HUES6 (cell line): ENCODE data around the gene RAB3C.

Experiments used
- H3K27ac ChIP-seq: 2 replicates; pipeline ENCODE4 v1.7.0; 2013; ENCODE audit warnings: low read depth, mild to moderate bottlenecking, low read length, inconsistent platforms
- H3K27me3 ChIP-seq: 2 replicates; pipeline ENCODE4 v1.6.1; 2013; ENCODE audit warnings: low read length; ENCODE audit not compliant: control insufficient read depth, insufficient read depth
- H3K36me3 ChIP-seq: 2 replicates; pipeline ENCODE4 v1.6.1; 2013; ENCODE audit warnings: low read length; ENCODE audit not compliant: control insufficient read depth, insufficient read depth
- H3K4me1 ChIP-seq: 2 replicates; pipeline ENCODE4 v1.6.1; 2013; ENCODE audit warnings: low read length; ENCODE audit not compliant: control insufficient read depth, insufficient read depth
- H3K4me3 ChIP-seq: 2 replicates; pipeline ENCODE4 v1.5.1; 2013; ENCODE audit warnings: low read depth, low read length
- H3K9ac ChIP-seq: one replicate; pipeline ENCODE4 v1.6.1; 2013; ENCODE audit warnings: mild to moderate bottlenecking, low read length
- H3K9me3 ChIP-seq: 2 replicates; pipeline ENCODE4 v1.6.1; 2013; ENCODE audit warnings: low read depth, low read length; ENCODE audit not compliant: control insufficient read depth, insufficient read depth

RAB3C gene

GRCh38 chr5:58606064-58606463 is 23.2 kb downstream of the RAB3C start:
- Histone ChIP-seq H3K27me3 (no peaks in the 10 kb centered on the region), H3K9ac (no peak overlapping the region), H3K36me3 (no peaks in the 10 kb centered on the region)

GRCh38 chr5:58615972-58616371 is 33.1 kb downstream of the RAB3C start:
- Histone ChIP-seq H3K9me3 (no peaks in the 10 kb centered on the region), H3K27ac (no peak overlapping the region), H3K9ac (no peak overlapping the region), H3K4me3 (no peak overlapping the region), H3K4me1 (no peaks in the 10 kb centered on the region), H3K36me3 (no peaks in the 10 kb centered on the region), H3K27me3 (no peaks in the 10 kb centered on the region)

More at GRCh38 chr5:58606064-58606463, 23.2 kb downstream of the RAB3C start:
- no peaks in the 10 kb centered on the region for H3K4me1 ChIP-seq
- no peaks in the 10 kb centered on the region for H3K9me3 ChIP-seq
- no peak overlapping the region for H3K4me3 ChIP-seq
- H3K27ac ChIP-seq = no peak overlapping the region

- Histone ChIP-seq H3K36me3 (no peaks in the 10 kb centered on the region), H3K9me3 (no peaks in the 10 kb centered on the region), H3K4me1 (no peaks in the 10 kb centered on the region), H3K27me3 (no peaks in the 10 kb centered on the region), H3K4me3 (no peak overlapping the region), H3K9ac (no peak overlapping the region), H3K27ac (no peak overlapping the region)
Observed at GRCh38 chr5:58617241-58617640, 34.4 kb downstream of the RAB3C start.

GRCh38 chr5:58620336-58620735 is 37.5 kb downstream of the RAB3C start:
- no peaks in the 10 kb centered on the region for H3K4me1 ChIP-seq
- H3K27ac ChIP-seq = no peak overlapping the region
- no peak overlapping the region for H3K9ac ChIP-seq
- H3K4me3 ChIP-seq = no peak overlapping the region
- H3K27me3 ChIP-seq = no peaks in the 10 kb centered on the region
- H3K36me3 ChIP-seq = no peaks in the 10 kb centered on the region
- H3K9me3 ChIP-seq = no peaks in the 10 kb centered on the region

GRCh38 chr5:58622936-58623871 is 40.3 kb downstream of the RAB3C start:
- H3K27me3 ChIP-seq = no peaks in the 10 kb centered on the region
- H3K4me1 ChIP-seq = no peaks in the 10 kb centered on the region
- H3K4me3 ChIP-seq = no peak overlapping the region
- no peaks in the 10 kb centered on the region for H3K36me3 ChIP-seq
- H3K9me3 ChIP-seq = no peaks in the 10 kb centered on the region
- no peak overlapping the region for H3K9ac ChIP-seq
- H3K27ac ChIP-seq = no peak overlapping the region

GRCh38 chr5:58628626-58629025 is 45.8 kb downstream of the RAB3C start:
- H3K27me3 ChIP-seq = no peaks in the 10 kb centered on the region
- H3K27ac ChIP-seq = no peak overlapping the region
- H3K4me3 ChIP-seq = no peak overlapping the region
- no peak overlapping the region for H3K9ac ChIP-seq
- H3K9me3 ChIP-seq = no peaks in the 10 kb centered on the region
- peaks cover 7% of the 10 kb centered on the region for H3K4me1 ChIP-seq
- no peaks in the 10 kb centered on the region for H3K36me3 ChIP-seq

GRCh38 chr5:58629271-58630159 is 46.6 kb downstream of the RAB3C start:
- peaks cover 7% of the 10 kb centered on the region for H3K4me1 ChIP-seq
- no peaks in the 10 kb centered on the region for H3K9me3 ChIP-seq
- H3K27me3 ChIP-seq = no peaks in the 10 kb centered on the region
- H3K27ac ChIP-seq = no peak overlapping the region
- no peak overlapping the region for H3K4me3 ChIP-seq
- H3K9ac ChIP-seq = no peak overlapping the region
- H3K36me3 ChIP-seq = no peaks in the 10 kb centered on the region

- no peak overlapping the region for H3K27ac ChIP-seq
- H3K9me3 ChIP-seq = no peaks in the 10 kb centered on the region
- no peak overlapping the region for H3K9ac ChIP-seq
- H3K27me3 ChIP-seq = no peaks in the 10 kb centered on the region
- H3K36me3 ChIP-seq = no peaks in the 10 kb centered on the region
- H3K4me3 ChIP-seq = no peak overlapping the region
- peaks cover 7% of the 10 kb centered on the region for H3K4me1 ChIP-seq
Observed at GRCh38 chr5:58631895-58632294, 49.0 kb downstream of the RAB3C start.

DNA sequence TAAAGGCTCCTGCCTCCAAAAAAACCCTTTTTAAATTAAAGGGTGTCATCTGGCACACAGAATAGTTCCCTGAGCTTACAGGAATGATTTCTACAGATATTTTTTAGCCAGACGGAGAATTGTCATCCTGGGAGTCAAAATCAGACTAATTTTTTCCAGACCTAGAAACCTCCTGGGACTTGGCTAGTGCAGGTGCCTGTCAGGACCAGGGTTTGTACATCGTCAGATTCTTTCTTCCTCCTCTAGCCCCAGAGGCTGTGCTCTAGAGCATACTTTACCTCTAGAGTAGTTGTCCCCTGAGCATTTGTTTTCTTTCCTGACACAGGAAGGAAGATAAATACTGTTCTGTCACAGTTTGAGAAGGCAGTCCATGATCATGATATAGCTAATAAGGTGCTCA is 52.5 kb downstream of the RAB3C start:
- Histone ChIP-seq H3K9ac (no peak overlapping the region), H3K27me3 (no peaks in the 10 kb centered on the region), H3K4me3 (no peak overlapping the region), H3K36me3 (no peaks in the 10 kb centered on the region), H3K9me3 (no peaks in the 10 kb centered on the region), H3K27ac (no peak overlapping the region), H3K4me1 (no peaks in the 10 kb centered on the region)

DNA sequence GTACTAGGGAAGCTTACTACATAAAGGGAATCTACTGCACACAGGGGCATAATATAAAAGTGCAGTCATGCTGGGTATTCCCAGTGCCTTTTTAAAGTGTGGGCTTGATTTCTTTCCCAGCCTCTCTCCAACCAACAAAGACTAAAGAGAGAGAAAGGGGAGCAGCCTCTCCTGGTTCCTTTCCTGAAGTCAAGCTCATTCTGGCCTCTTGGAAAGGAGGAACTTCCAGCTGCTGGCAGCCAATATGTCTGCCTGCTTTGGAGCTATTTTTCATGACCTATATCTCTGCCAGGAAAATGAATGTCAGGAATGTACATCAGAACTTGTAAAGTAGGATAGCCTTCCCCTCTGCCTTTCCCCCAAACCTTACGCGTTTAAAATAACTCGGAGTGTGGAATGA is 57.1 kb downstream of the RAB3C start:
- Histone ChIP-seq H3K9me3 (no peaks in the 10 kb centered on the region), H3K4me1 (no peaks in the 10 kb centered on the region), H3K36me3 (no peaks in the 10 kb centered on the region)

DNA sequence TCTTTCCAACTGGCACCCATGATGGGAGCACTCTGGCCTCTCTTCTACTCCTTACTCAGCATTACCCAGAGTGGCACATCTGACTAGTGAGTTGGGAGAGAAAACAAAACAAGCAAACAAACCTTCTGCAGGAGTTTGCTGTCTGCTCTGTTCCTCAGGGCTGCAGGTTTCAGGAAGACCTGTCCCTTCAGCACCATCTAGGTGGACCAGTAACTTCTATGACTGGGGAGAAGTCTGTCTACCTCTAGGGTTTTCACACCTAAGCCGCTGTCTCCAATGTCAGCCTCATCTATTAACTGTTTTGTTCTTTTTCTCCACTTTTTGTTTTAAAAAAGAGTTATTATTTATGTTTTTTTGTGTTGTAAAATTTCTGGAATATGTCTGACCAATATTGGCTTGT is 58.7 kb downstream of the RAB3C start:
- no peaks in the 10 kb centered on the region for H3K4me1 ChIP-seq
- no peaks in the 10 kb centered on the region for H3K9me3 ChIP-seq
- no peaks in the 10 kb centered on the region for H3K36me3 ChIP-seq
- H3K27me3 ChIP-seq = no peaks in the 10 kb centered on the region
- no peak overlapping the region for H3K9ac ChIP-seq
- no peak overlapping the region for H3K27ac ChIP-seq
- H3K4me3 ChIP-seq = no peak overlapping the region

More for the DNA sequence above, 57.1 kb downstream of the RAB3C start:
- H3K27me3 ChIP-seq = no peaks in the 10 kb centered on the region
- H3K27ac ChIP-seq = no peak overlapping the region
- H3K4me3 ChIP-seq = no peak overlapping the region
- H3K9ac ChIP-seq = no peak overlapping the region
